Measurements from ENCODE around the gene PLEKHM1.

The PLEKHM1 gene

DNA sequence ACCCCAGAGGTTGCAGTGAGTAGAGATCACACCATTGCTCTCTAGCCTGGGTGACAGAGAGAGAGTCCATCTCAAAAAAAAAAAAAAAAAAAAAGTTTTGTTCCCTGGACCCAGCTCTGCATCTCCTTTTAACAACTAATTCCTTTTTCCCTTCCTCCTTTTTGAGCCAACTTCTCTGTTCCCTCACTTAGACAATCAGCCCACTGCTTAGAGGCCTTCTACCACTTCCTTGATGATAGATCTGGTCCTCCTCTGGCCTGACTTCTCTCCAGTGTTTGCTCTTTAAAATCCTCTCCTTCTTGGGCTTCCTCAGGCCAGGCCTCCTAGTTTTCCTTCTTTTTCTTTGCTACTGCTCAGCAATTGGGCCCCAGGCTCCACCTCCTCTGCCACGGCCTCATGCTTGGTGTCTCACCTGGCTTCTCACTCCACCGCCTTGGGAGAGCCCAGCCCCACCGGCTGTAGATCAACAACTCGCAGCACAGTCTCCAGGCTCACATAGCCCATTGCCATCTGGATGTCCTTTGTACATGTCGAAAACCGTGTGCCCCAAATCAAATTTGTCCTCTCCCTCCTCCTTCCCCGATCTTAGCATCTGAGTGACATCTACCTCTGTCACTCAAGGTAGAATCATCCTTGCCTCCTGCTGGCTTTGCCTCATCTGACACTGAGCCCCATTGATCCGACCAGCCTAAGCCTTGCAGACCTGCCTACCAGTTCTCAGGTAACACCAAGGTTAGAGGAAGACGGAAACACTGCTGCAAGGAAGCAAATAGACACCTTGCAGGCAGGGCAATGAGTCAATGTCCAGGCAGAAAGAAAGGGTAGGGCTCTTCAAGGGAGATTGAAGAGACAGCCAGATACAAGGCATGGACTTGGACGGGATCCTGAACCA lies 75.3 kb downstream of the PLEKHM1 start:
- no peak for DNase-seq (ENCODE audit: low read depth, low spot score)
- TF ChIP-seq, protein P1, sequence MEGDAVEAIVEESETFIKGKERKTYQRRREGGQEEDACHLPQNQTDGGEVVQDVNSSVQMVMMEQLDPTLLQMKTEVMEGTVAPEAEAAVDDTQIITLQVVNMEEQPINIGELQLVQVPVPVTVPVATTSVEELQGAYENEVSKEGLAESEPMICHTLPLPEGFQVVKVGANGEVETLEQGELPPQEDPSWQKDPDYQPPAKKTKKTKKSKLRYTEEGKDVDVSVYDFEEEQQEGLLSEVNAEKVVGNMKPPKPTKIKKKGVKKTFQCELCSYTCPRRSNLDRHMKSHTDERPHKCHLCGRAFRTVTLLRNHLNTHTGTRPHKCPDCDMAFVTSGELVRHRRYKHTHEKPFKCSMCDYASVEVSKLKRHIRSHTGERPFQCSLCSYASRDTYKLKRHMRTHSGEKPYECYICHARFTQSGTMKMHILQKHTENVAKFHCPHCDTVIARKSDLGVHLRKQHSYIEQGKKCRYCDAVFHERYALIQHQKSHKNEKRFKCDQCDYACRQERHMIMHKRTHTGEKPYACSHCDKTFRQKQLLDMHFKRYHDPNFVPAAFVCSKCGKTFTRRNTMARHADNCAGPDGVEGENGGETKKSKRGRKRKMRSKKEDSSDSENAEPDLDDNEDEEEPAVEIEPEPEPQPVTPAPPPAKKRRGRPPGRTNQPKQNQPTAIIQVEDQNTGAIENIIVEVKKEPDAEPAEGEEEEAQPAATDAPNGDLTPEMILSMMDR (IDR thresholded peaks at IDR 0.05; ENCODE audit: low read depth, low read length): no peak
- in situ Hi-C loops (cut with HindIII; ENCODE audit: low sequenced_read_pairs): no loop called here
- no peak overlapping the region for H3K4me3 ChIP-seq (ENCODE audit: low read depth, low read length)

- in situ Hi-C loops (cut with HindIII; ENCODE audit: low sequenced_read_pairs): no loop called here
- DNase-seq (ENCODE audit: low read depth, low spot score): no peak
- no peak overlapping the region for H3K4me3 ChIP-seq (ENCODE audit: low read depth, low read length)
- TF ChIP-seq, protein P1 (IDR thresholded peaks at IDR 0.05; ENCODE audit: low read depth, low read length): no peak
Measured at GRCh38 chr17:45413498-45413923, 77.0 kb downstream of the PLEKHM1 start.

DNA sequence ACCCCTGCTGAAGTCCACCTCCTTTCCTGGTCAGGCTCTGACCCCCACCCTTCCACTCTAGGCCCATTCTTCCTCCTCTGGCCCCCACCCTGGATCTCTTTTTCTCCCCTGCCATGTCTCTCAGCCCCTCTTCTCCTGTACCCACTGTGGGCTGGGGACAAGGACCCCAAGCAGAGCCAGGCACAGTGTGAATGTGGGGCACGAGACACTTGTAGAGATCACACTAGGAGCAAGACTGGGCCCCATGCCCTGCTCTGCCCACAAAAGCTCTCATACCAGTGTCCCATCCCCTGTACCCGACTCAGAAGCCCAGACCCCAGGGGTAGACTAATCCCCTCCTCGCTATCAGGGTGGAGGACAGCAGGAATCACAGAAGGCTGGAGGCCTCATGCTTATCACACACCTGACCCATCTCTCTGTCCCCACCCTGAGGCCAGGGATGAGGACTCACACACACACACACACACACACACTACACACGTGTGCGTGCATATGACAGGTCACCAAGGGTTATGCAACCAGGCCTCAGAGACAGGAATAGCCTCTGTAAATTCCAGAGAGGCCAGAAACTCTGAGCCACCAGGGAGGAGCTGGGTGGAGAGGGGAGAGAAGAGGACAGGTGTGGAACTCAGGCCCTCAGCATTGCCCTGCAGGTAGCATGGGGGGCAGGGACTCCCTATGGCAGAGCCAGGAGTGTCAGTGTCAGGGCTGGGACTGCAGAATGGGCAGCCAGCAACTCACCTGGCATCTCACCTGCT lies 79.0 kb downstream of the PLEKHM1 start:
- TF ChIP-seq, protein P1 (IDR thresholded peaks at IDR 0.05; ENCODE audit: low read depth, low read length): no peak
- no peak for DNase-seq (ENCODE audit: low read depth, low spot score)
- no peak overlapping the region for H3K4me3 ChIP-seq (ENCODE audit: low read depth, low read length)
- in situ Hi-C loops (cut with HindIII; ENCODE audit: low sequenced_read_pairs): no loop called here

DNA sequence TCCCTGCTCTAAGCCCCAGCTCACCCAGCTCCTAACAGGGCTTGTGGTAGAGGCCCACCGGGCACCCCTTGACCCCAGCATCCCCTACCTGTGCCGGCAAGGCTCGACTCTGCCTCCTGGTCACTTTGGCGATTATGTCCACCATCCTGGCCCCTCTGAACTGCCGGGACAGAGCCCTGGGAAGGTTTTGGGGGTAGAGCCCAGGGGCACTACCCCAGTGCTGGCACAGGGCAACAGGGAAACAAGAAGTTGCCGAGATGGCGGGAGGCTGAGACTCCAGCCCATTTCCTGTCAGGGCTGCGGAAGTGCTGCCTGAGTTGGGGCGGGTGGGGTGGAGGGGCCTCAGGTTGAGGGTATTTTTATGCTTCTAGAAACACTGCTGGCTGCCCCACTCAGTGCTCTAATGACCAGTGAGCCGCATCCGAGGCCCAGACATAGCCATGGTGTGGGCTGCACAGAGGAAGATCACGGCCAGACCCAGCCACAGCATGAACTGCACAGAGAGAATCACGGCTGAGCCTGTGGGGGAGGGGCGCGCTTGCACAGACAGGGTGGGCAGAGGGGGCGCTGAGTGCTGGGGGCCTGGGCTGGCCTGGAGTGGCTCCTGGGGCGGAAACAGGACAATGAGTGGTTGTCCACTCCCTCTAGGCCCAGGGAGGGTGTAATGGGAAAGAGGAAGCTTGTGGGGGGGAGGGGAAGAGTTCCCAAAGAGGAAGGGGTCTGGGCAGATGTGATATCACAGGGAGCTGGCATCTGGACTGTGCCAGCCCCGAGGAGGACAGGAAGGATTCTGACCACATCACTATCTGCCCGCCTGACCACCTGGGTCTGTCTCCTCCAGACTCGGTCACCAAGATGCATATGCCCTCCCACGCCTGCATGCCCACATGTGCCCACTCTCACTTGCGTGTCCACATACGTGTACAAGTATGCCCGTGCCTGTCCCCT lies 80.1 kb downstream of the PLEKHM1 start:
- TF ChIP-seq, protein P1 (IDR thresholded peaks at IDR 0.05; ENCODE audit: low read depth, low read length): no peak
- H3K4me3 ChIP-seq (ENCODE audit: low read depth, low read length): no peak overlapping the region
- no peak for DNase-seq (ENCODE audit: low read depth, low spot score)
- in situ Hi-C loops (cut with HindIII; ENCODE audit: low sequenced_read_pairs): no loop called here

GRCh38 chr17:45409659-45410076 lies 80.9 kb downstream of the PLEKHM1 start:
- DNase-seq (ENCODE audit: low read depth, low spot score): no peak
- H3K4me3 ChIP-seq (ENCODE audit: low read depth, low read length): no peak overlapping the region
- TF ChIP-seq, protein P1 (IDR thresholded peaks at IDR 0.05; ENCODE audit: low read depth, low read length): no peak
- in situ Hi-C loops (cut with HindIII; ENCODE audit: low sequenced_read_pairs): no loop called here

All from astrocyte of the spinal cord (primary cell).